Fibroblast of pulmonary artery (primary cell): ENCODE measurements around the gene MROH9.
A peak's percentile ranks its signal among the peaks of the same experiment; 100 is the strongest.
"Not testable (repeated sequence)": the region's sequence is repeated elsewhere in the genome, so short reads cannot be mapped to it uniquely, and the experiment has no call there.

Experiments
- DNase-seq: peaks from one replicate; pipeline ENCODE4 v3.0.0-alpha.2; 2010; ENCODE audit warnings: low read depth
- H3K4me3 ChIP-seq: replicated peaks from 2 replicates; pipeline ENCODE4 v1.5.1; 2011; ENCODE audit warnings: low read depth, mild to moderate bottlenecking, control low read depth, low read length, moderate library complexity
- TF ChIP-seq, protein P1 (sequence below): IDR thresholded peaks from 2 replicates; pipeline ENCODE4 v1.5.1; 2011; ENCODE audit warnings: mild to moderate bottlenecking, control low read depth, low read length, inconsistent platforms; ENCODE audit errors: missing control alignments

Gene MROH9

DNA sequence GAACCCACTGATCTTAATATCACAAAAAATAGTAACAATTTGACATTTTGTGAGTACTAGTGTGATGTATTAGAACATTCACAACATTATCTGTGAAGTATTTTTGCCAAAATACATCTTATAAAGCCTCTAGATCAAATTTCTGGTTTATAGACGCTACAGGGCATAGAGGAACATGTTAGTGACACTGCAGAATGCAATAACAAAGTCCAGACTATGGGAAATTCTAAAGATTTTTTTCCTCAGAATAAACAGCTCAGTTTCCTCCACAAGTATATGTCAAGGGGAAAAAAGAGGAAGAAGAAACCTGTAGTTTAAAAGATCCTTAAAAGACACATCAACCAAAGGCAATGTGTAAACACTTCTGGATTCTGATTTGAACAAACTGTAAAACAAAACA lies 26.4 kb upstream of the MROH9 start:
- TF ChIP-seq, protein P1, sequence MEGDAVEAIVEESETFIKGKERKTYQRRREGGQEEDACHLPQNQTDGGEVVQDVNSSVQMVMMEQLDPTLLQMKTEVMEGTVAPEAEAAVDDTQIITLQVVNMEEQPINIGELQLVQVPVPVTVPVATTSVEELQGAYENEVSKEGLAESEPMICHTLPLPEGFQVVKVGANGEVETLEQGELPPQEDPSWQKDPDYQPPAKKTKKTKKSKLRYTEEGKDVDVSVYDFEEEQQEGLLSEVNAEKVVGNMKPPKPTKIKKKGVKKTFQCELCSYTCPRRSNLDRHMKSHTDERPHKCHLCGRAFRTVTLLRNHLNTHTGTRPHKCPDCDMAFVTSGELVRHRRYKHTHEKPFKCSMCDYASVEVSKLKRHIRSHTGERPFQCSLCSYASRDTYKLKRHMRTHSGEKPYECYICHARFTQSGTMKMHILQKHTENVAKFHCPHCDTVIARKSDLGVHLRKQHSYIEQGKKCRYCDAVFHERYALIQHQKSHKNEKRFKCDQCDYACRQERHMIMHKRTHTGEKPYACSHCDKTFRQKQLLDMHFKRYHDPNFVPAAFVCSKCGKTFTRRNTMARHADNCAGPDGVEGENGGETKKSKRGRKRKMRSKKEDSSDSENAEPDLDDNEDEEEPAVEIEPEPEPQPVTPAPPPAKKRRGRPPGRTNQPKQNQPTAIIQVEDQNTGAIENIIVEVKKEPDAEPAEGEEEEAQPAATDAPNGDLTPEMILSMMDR = no peak
- no peak overlapping the region for H3K4me3 ChIP-seq
- no peak for DNase-seq

DNA sequence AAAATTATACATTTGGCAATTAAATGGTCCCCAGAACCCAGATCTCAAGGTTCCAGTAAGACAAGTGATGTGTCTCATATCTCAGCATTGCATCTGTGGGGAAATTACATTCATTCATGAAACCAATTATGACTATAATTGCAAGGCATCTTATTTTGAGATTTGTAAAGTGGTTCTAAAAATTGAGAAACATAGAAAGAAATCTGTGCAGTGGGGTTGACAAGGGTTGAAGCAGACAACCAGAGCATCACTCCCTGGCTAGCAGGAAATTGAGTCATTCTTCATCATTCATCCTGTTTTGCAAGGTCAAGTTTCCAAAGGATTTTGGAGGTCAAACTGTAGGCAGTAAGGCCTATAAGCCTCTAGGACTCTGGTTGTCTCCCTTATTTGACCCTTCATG lies 25.1 kb upstream of the MROH9 start:
- peak; percentile 81 for DNase-seq
- TF ChIP-seq, protein P1 = no peak
- no peak overlapping the region for H3K4me3 ChIP-seq

GRCh38 chr1:170917373-170917772 lies 18.0 kb upstream of the MROH9 start:
- DNase-seq = no peak
- TF ChIP-seq, protein P1 = no peak
- H3K4me3 ChIP-seq = no peak overlapping the region

GRCh38 chr1:170924656-170925055 lies 10.7 kb upstream of the MROH9 start:
- not testable (repeated sequence) for H3K4me3 ChIP-seq
- peak; percentile 51 for DNase-seq

DNA sequence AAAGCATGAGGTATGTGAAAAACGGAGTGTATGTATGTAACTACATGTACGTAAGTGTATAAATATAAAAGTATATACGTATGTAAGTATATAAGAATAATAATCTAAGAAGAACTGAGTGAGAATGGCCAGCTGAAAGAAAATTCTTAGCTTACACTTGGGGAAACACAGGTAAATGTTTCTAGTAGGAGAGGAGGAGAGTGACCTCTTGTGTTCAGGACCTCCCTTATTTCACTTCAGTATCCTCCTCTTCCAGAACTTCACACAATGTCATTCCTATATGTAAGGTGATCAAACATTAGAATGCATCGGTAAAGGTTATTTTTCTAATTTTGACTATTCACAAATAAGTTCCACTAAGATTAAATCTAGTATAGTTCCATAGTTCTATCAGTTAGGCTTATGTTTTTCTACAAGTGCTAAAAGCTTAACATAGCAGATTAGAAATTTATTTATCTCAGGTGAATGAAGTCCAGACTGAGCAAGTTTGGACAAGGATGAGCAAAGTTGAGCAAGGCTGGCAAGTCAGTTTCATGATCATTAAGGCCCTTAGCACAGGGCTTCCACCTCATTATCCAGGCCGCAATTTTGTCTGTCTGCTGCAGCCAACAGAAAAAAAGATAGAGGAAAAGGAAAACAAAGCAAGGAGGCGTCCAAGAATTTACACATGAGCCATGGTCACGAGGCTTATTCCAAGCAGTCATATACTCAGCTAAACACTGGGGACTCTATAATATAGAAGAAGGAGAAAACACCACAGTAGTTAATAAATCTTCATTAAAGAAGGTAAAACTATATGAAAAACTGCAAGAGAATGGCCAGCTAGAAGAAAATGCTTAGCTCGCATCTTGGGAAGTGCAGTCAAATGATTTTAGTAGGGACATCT lies 7.1 kb upstream of the MROH9 start:
- TF ChIP-seq, protein P1 = peak; percentile 15
- H3K4me3 ChIP-seq = no peak overlapping the region
- DNase-seq = peak; percentile 19

- TF ChIP-seq, protein P1 = no peak
- peak; percentile 40 for DNase-seq
- no peak overlapping the region for H3K4me3 ChIP-seq
Observed at GRCh38 chr1:170929412-170929834, 5.9 kb upstream of the MROH9 start.

GRCh38 chr1:170929835-170930554 lies 5.3 kb upstream of the MROH9 start:
- DNase-seq = peak; percentile 73
- no peak overlapping the region for H3K4me3 ChIP-seq
- TF ChIP-seq, protein P1 = peak; percentile 80
